Fibroblast of pulmonary artery (primary cell): ENCODE measurements around the gene DCTN2.
"Not testable (repeated sequence)": the region's sequence is repeated elsewhere in the genome, so short reads cannot be mapped to it uniquely, and the experiment has no call there.

Source experiments
- DNase-seq: peaks from one replicate; pipeline ENCODE4 v3.0.0-alpha.2; 2010; ENCODE audit warnings: low read depth
- H3K4me3 ChIP-seq: replicated peaks from 2 replicates; pipeline ENCODE4 v1.5.1; 2011; ENCODE audit warnings: low read depth, mild to moderate bottlenecking, control low read depth, low read length, moderate library complexity
- CTCF ChIP-seq: IDR thresholded peaks from 2 replicates; pipeline ENCODE4 v1.5.1; 2011; ENCODE audit warnings: mild to moderate bottlenecking, control low read depth, low read length, inconsistent platforms; ENCODE audit errors: missing control alignments

The DCTN2 gene

DNA sequence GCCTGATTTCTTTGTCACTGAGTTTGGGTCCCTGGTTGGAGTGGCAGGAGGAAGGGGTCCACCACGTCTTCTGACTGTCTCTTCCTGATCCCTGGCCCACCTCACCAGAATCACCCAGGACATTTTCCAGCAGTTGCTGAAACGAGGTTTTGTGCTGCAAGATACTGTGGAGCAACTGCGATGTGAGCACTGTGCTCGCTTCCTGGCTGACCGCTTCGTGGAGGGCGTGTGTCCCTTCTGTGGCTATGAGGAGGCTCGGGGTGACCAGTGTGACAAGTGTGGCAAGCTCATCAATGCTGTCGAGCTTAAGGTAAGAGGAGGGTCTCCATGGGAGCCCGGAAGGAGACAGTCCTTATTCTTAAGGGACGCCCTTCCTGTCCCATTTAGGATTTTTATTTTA is 46.8 kb downstream of the DCTN2 start:
- H3K4me3 ChIP-seq, result no peak overlapping the region
- DNase-seq, result no peak
- TF ChIP-seq CTCF, result no peak

DNA sequence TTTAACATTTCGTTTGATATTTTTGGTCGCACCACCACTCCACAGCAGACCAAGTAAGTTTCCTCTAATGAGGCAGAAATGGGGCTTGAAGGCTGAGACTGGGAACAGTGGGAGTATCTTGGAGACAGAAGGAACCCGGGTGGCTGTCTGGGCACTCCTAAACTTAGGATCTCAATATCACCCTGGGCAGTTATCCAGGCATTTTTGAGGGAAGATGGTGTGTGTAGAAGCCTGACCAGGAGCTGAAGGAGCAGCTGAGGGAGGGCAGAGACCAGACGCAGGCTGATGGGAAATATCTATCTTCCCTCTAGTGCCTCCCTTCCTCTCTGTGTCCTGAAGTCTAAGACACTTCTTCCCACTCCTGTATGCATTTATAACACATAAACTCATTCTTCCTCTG is 48.4 kb downstream of the DCTN2 start:
- no peak overlapping the region for H3K4me3 ChIP-seq
- no peak for DNase-seq
- no peak for TF ChIP-seq CTCF

- TF ChIP-seq CTCF, result no peak
- DNase-seq, result no peak
- H3K4me3 ChIP-seq, result no peak overlapping the region
Observed at GRCh38 chr12:57498132-57498502, 48.9 kb downstream of the DCTN2 start.

GRCh38 chr12:57497223-57498131 is 49.5 kb downstream of the DCTN2 start:
- TF ChIP-seq CTCF, result no peak
- H3K4me3 ChIP-seq, result no peak overlapping the region
- DNase-seq, result no peak

DNA sequence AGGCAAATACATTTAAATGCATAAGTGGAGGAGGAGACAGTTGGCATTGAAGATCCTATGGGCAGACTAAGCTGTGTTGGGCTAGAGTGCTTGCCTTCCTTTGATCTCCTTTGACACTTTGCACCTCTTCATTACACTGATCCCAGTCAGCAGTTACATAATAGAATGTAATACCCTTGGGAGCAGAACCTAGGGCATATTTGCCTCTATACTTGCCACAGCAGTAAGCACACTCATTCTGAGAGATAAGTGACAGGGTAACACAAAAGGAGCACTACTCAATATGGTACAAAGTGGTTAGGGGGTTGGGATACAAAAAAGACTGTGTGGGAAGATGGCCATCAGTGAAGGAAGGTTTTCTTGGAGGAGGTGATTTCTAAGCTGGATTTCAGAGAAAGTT is 50.2 kb downstream of the DCTN2 start:
- no peak overlapping the region for H3K4me3 ChIP-seq
- DNase-seq, result no peak
- no peak for TF ChIP-seq CTCF

GRCh38 chr12:57495051-57495701 is 51.8 kb downstream of the DCTN2 start:
- H3K4me3 ChIP-seq, DNase-seq: not testable (repeated sequence)

GRCh38 chr12:57491393-57492280 is 55.4 kb downstream of the DCTN2 start:
- no peak overlapping the region for H3K4me3 ChIP-seq
- DNase-seq, result no peak
- TF ChIP-seq CTCF, result peak; percentile 26
